PC-3 (cell line): Measurements from ENCODE around the gene HDAC5.

Experiments used
- EZH2 ChIP-seq: fragments of 300-600 bp; sonication (generic); IDR thresholded peaks from one replicate; pipeline ENCODE4 v1.6.1; 2017; ENCODE audit warnings: antibody characterized with exemption, mild to moderate bottlenecking, low read length; ENCODE audit not compliant: unreplicated experiment
- TF ChIP-seq, protein P1 (sequence below): fragments of 300-600 bp; sonication (generic); conservative IDR thresholded peaks from 2 replicates; pipeline ENCODE4 v1.5.1; 2017; ENCODE audit warnings: antibody characterized with exemption, low read depth, mild to moderate bottlenecking, low read length

DNA sequence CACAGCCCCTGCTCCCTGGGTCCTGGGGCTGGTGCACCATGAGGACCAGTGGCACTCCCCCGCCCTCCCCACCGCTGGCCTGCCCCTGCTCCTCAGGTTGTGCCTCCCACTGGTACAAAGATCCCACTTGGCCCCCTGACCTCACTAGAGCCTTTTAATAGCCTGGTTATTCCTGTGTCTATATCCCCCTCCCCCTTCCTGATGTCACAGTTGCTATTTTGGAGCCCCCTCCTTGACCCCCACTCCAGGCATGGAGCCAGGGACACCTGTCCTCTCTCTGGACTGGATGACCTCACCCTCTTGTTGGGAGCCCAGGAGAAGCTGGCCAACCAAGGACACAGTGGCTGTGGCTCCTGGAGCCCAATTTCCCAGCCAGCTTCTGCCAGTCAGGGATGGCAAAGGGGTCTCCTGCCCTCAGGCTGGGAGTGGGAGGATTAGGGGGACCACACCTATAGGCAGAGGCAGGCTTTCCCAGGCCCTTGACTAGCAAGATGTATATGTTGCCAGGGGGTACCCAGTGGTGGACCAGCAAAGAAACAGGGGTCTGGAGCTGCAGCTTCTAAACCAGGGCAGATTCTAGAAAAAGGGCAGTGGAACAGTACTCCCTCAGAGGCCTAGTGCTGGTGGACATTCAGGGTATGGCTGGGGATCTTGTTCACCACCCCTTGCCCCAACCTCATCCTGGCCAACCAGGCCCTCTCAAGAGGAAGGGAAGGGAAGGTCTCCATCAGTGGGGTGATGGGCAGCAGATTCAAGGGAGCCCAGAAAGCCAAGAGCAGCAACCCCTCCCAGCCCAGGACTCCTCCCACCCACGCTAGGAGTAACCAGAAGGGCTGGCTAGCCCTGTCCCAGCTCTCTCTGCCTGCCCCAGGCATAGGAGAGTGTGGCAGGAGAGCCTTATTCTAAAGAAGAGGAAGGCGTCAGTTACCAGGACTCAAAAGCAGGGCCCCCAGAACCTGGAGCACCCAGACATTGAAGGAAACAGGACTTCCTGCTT lies 10.9 kb downstream of the HDAC5 start:
- TF ChIP-seq, protein P1, sequence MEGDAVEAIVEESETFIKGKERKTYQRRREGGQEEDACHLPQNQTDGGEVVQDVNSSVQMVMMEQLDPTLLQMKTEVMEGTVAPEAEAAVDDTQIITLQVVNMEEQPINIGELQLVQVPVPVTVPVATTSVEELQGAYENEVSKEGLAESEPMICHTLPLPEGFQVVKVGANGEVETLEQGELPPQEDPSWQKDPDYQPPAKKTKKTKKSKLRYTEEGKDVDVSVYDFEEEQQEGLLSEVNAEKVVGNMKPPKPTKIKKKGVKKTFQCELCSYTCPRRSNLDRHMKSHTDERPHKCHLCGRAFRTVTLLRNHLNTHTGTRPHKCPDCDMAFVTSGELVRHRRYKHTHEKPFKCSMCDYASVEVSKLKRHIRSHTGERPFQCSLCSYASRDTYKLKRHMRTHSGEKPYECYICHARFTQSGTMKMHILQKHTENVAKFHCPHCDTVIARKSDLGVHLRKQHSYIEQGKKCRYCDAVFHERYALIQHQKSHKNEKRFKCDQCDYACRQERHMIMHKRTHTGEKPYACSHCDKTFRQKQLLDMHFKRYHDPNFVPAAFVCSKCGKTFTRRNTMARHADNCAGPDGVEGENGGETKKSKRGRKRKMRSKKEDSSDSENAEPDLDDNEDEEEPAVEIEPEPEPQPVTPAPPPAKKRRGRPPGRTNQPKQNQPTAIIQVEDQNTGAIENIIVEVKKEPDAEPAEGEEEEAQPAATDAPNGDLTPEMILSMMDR = no peak
- no peak for TF ChIP-seq EZH2
